GM18502 (cell line): ENCODE results near the gene PWP1.
A peak's percentile ranks its signal among the peaks of the same experiment; 100 is the strongest.

Experiments
- ATAC-seq: cut with Tn5 transposase; IDR thresholded peaks from one replicate; pipeline ENCODE4 v1.9.1; 2021; ENCODE audit warnings: mild to moderate bottlenecking; ENCODE audit not compliant: unreplicated experiment, poor library complexity

The PWP1 gene

GRCh38 chr12:107731366-107731765 lies 45.8 kb downstream of the PWP1 start:
- ATAC-seq = no peak

GRCh38 chr12:107732365-107732764 lies 46.8 kb downstream of the PWP1 start:
- no peak for ATAC-seq

- ATAC-seq = no peak
These were observed 48.5 kb downstream of the PWP1 start for GRCh38 chr12:107734139-107734538.

GRCh38 chr12:107735763-107736162 lies 50.2 kb downstream of the PWP1 start:
- no peak for ATAC-seq

GRCh38 chr12:107736914-107737313 lies 51.3 kb downstream of the PWP1 start:
- peak; percentile 98 for ATAC-seq

- ATAC-seq = no peak
These were observed 62.9 kb downstream of the PWP1 start for GRCh38 chr12:107748472-107748871.

- no peak for ATAC-seq
These were observed 63.5 kb downstream of the PWP1 start for GRCh38 chr12:107749083-107749482.

- no peak for ATAC-seq
These were observed 73.8 kb downstream of the PWP1 start for GRCh38 chr12:107759410-107759809.

- peak; percentile 26 for ATAC-seq
These were observed 74.7 kb downstream of the PWP1 start for GRCh38 chr12:107760207-107760808.

GRCh38 chr12:107760809-107761501 lies 75.4 kb downstream of the PWP1 start, which contains the start of gene PRDM4:
Gene PRDM4 (minus strand): TSS chr12:107761137. CDS start chr12:107760515, 622 bp downstream.
- peak; percentile 94 for ATAC-seq

GRCh38 chr12:107761502-107761904 lies 75.9 kb downstream of the PWP1 start:
- ATAC-seq = no peak
